Activated CD8-positive, alpha-beta memory T cell treated with anti-CD3 and anti-CD28 coated beads for 36 hours (primary cell): ENCODE measurements around the gene RNU7-1. TPM values are rescaled to one million over a fixed set of nuclear protein-coding genes. Genes with fewer than 3 reads are reported as not detected.

Experiments
- CTCF ChIA-PET: fragments of 350-600 bp; sonication (Branson Sonifier 250); formaldehyde crosslinking; loops from one replicate; lab custom pipeline; 2021; ENCODE audit warnings: antibody characterized with exemption; lab: Charles Lee
- POLR2A ChIA-PET: fragments of 350-600 bp; sonication (Branson Sonifier 250); formaldehyde crosslinking; loops from one replicate; lab custom pipeline; 2021; ENCODE audit warnings: antibody characterized with exemption; lab: Charles Lee
- total RNA-seq, 2 experiments: library from RNA; stranded (reverse); gene quantifications; one replicate each; pipeline ENCODE4 v1.2.3, GENCODE V29; 2021

Gene RNU7-1
- total RNA-seq, 2 experiments from 2014 or later = not detected

- POLR2A ChIA-PET = interaction anchor here (0.7 kb wide), 1 partner anchor 241 kb away, joined by 5 read pairs; no protein-coding TSS in a partner anchor
- CTCF ChIA-PET = interaction anchor here (0.6 to 1.2 kb wide), 2 partner anchors 58 to 129 kb away, joined by 3 to 4 read pairs; partner anchors contain the start of gene C1RL
These were observed 36.5 kb downstream of the RNU7-1 start for GRCh38 chr12:6980075-6980474.

GRCh38 chr12:6980740-6981139 lies 37.1 kb downstream of the RNU7-1 start:
- POLR2A ChIA-PET = no interaction called here
- CTCF ChIA-PET = interaction anchor here (1.2 kb wide), 1 partner anchor 128 kb away, joined by 4 read pairs; the partner anchor contains the start of gene C1RL

GRCh38 chr12:6981152-6982052 lies 37.8 kb downstream of the RNU7-1 start:
- POLR2A ChIA-PET = no interaction called here
- CTCF ChIA-PET = interaction anchor here (1.2 kb wide), 1 partner anchor 127 kb away, joined by 4 read pairs; the partner anchor contains the start of gene C1RL

- POLR2A ChIA-PET = interaction anchor here (0.7 kb wide), 1 partner anchor 21 kb away, joined by 4 read pairs; no protein-coding TSS in a partner anchor
- CTCF ChIA-PET = no interaction called here
These were observed 38.9 kb downstream of the RNU7-1 start for GRCh38 chr12:6982532-6982931.

GRCh38 chr12:6987956-6988553 lies 44.4 kb downstream of the RNU7-1 start:
- CTCF ChIA-PET = no interaction called here
- POLR2A ChIA-PET = interaction anchor here (0.6 kb wide), 1 partner anchor 57 kb away, joined by 4 read pairs; no protein-coding TSS in a partner anchor

Other genes starting within 250 kb of the RNU7-1 start
- under 1 TPM; 0.55 to 0.80 TPM for gene PIANP, start 243.0 kb upstream of the RNU7-1 start, total RNA-seq
- 10 to 100 TPM; 43.5 to 46.1 TPM for gene COPS7A, start 219.8 kb upstream of the RNU7-1 start, total RNA-seq
- 100 to 1,000 TPM; 144 to 150 TPM for gene MLF2, start 190.7 kb upstream of the RNU7-1 start, total RNA-seq
- gene PTMS, start 177.5 kb upstream of the RNU7-1 start, total RNA-seq = 10 to 100 TPM; 87.1 to 97.7 TPM
- gene LAG3, start 171.3 kb upstream of the RNU7-1 start, total RNA-seq = 100 to 1,000 TPM; 324 to 331 TPM
- gene CD4, start 154.3 kb upstream of the RNU7-1 start, total RNA-seq = 1 to 10 TPM; 1.4 to 1.6 TPM
- gene GPR162, start 122.0 kb upstream of the RNU7-1 start, total RNA-seq = under 1 TPM; 0.21 to 0.44 TPM
- gene P3H3, start 115.4 kb upstream of the RNU7-1 start, total RNA-seq = 1 to 10 TPM; 1.8 TPM
- gene GNB3, start 102.9 kb upstream of the RNU7-1 start, total RNA-seq = under 1 TPM; 0.32 to 0.63 TPM
- 10 to 100 TPM; 50.0 to 53.1 TPM for gene CDCA3, start 92.5 kb upstream of the RNU7-1 start, total RNA-seq
- gene USP5, start 91.7 kb upstream of the RNU7-1 start, total RNA-seq = 100 to 1,000 TPM; 151 to 152 TPM
- 1,000 to 10,000 TPM; 1,928 to 1,984 TPM for gene TPI1, start 76.3 kb upstream of the RNU7-1 start, total RNA-seq
- gene SPSB2, start 70.5 kb upstream of the RNU7-1 start, total RNA-seq = 1 to 10 TPM; 3.3 to 4.6 TPM
- gene LRRC23, start 39.0 kb upstream of the RNU7-1 start, total RNA-seq = 1 to 10 TPM; 3.1 to 6.0 TPM
- 100 to 1,000 TPM; 171 to 175 TPM for gene ENO2, start 29.2 kb upstream of the RNU7-1 start, total RNA-seq
- gene ATN1, start 15.9 kb upstream of the RNU7-1 start, total RNA-seq = 10 to 100 TPM; 44.1 to 44.3 TPM
- gene C12orf57, start 206 bp downstream of the RNU7-1 start, total RNA-seq = 100 to 1,000 TPM; 234 to 239 TPM
- 100 to 1,000 TPM; 436 to 441 TPM for gene PTPN6, start 7.5 kb downstream of the RNU7-1 start, total RNA-seq
- gene PHB2, start 26.8 kb downstream of the RNU7-1 start, total RNA-seq = 100 to 1,000 TPM; 509 to 511 TPM
- gene EMG1, start 27.1 kb downstream of the RNU7-1 start, total RNA-seq = 100 to 1,000 TPM; 152 to 162 TPM
- gene LPCAT3, start 74.7 kb downstream of the RNU7-1 start, total RNA-seq = 10 to 100 TPM; 26.1 TPM
- 1 to 10 TPM in 1 of 2 experiments, under 1 TPM in 1; 0.65 to 1.0 TPM for gene C1S, start 116.9 kb downstream of the RNU7-1 start, total RNA-seq
- gene C1R, start 148.6 kb downstream of the RNU7-1 start, total RNA-seq = 1 to 10 TPM in 1 of 2 experiments, under 1 TPM in 1; 0.84 to 1.2 TPM
- gene C1RL, start 165.4 kb downstream of the RNU7-1 start, total RNA-seq = 10 to 100 TPM; 11.1 to 11.5 TPM
- gene RBP5, start 185.1 kb downstream of the RNU7-1 start, total RNA-seq = under 1 TPM in 1 of 2 experiments, not detected in 1; 0.19 TPM
- gene CLSTN3, start 186.6 kb downstream of the RNU7-1 start, total RNA-seq = 10 to 100 TPM; 19.0 to 19.5 TPM
- gene PEX5, start 245.9 kb downstream of the RNU7-1 start, total RNA-seq = 10 to 100 TPM; 36.9 to 37.5 TPM